ENCODE measurements around the gene APC. TPM values are rescaled to one million over a fixed set of nuclear protein-coding genes. Genes with fewer than 3 reads are reported as not detected.

The APC gene
- total and polyA plus RNA-seq, 4 donors, result 4.8 to 36.2 (median 24.4) TPM

DNA sequence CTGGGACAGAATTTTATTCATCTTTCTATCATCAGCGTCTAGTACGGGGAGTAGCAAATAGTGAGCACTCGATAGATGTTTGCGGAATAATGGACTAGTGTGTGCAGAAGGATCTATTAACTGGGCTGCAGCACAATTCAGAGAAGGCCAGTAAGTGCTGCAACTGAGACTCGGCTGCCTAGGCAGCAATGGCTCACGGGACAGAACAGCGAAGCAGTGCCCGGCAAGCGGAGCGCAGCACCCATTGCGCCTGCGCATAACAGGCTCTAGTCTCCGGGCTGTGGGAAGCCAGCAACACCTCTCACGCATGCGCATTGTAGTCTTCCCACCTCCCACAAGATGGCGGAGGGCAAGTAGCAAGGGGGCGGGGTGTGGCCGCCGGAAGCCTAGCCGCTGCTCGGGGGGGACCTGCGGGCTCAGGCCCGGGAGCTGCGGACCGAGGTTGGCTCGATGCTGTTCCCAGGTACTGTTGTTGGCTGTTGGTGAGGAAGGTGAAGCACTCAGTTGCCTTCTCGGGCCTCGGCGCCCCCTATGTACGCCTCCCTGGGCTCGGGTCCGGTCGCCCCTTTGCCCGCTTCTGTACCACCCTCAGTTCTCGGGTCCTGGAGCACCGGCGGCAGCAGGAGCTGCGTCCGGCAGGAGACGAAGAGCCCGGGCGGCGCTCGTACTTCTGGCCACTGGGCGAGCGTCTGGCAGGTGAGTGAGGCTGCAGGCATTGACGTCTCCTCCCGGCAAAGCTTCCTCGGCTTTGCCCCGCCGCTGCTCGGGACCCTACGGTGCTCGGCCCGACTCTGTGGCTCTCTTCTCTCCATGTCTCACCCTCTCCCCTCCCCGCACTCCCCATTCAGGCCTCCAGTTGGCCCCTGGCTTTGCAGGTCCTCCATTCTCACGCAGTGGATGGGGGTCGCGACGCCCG lies 30.2 kb upstream of the APC start (continued):
- TF ChIP-seq, protein P1, sequence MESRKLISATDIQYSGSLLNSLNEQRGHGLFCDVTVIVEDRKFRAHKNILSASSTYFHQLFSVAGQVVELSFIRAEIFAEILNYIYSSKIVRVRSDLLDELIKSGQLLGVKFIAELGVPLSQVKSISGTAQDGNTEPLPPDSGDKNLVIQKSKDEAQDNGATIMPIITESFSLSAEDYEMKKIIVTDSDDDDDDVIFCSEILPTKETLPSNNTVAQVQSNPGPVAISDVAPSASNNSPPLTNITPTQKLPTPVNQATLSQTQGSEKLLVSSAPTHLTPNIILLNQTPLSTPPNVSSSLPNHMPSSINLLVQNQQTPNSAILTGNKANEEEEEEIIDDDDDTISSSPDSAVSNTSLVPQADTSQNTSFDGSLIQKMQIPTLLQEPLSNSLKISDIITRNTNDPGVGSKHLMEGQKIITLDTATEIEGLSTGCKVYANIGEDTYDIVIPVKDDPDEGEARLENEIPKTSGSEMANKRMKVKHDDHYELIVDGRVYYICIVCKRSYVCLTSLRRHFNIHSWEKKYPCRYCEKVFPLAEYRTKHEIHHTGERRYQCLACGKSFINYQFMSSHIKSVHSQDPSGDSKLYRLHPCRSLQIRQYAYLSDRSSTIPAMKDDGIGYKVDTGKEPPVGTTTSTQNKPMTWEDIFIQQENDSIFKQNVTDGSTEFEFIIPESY (IDR thresholded peaks at IDR 0.05), result peak; percentile 49

DNA sequence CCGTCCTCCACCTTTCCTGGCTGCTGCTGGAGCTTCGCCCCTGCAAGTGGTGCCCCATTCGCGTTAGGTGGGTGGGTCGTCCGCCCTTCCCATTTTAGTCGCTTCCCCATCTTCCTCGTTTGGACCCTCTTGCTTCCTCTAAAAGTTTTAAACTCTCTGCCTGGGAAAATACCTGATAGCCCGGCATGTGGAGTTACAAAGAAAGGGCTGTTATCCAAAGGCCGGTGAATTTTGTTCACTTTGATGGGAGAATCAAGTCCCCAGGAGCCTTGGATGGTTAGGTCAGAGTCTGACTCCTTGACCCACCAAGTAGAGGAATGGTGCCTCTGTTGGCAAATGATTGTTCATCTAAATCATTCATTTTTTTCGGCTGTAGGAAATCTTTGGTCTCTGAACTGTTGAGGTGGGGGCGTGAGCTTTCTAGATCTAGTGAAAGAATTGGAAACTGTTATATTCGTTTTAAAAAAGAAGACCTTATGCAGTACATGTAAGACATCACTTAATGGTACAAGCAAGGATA lies 29.5 kb upstream of the APC start:
- TF ChIP-seq TAF1 (conservative IDR thresholded peaks at IDR 0.05) (no peak), JUND (IDR thresholded peaks at IDR 0.05) (no peak), FOXA2 (IDR thresholded peaks at IDR 0.05) (no peak), HNF4G (IDR thresholded peaks at IDR 0.05) (no peak)
- TF ChIP-seq, protein P2, sequence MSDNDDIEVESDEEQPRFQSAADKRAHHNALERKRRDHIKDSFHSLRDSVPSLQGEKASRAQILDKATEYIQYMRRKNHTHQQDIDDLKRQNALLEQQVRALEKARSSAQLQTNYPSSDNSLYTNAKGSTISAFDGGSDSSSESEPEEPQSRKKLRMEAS (IDR thresholded peaks at IDR 0.05), result no peak
- TF ChIP-seq, protein P3, sequence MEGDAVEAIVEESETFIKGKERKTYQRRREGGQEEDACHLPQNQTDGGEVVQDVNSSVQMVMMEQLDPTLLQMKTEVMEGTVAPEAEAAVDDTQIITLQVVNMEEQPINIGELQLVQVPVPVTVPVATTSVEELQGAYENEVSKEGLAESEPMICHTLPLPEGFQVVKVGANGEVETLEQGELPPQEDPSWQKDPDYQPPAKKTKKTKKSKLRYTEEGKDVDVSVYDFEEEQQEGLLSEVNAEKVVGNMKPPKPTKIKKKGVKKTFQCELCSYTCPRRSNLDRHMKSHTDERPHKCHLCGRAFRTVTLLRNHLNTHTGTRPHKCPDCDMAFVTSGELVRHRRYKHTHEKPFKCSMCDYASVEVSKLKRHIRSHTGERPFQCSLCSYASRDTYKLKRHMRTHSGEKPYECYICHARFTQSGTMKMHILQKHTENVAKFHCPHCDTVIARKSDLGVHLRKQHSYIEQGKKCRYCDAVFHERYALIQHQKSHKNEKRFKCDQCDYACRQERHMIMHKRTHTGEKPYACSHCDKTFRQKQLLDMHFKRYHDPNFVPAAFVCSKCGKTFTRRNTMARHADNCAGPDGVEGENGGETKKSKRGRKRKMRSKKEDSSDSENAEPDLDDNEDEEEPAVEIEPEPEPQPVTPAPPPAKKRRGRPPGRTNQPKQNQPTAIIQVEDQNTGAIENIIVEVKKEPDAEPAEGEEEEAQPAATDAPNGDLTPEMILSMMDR (IDR thresholded peaks at IDR 0.05; ENCODE audit: low read depth, low read length, missing input control), result no peak
- DNase-seq (ENCODE audit: low spot score), result no peak
- H3K9ac ChIP-seq (ENCODE audit: low read depth in 1 of 2, low read length in 2 of 2), result peak overlapping the region; percentile 75 to 91
- WGBS, result 2% methylated on average over 13 of the region's 13 CpGs
- peak overlapping the region; percentile 85 for H3K27ac ChIP-seq (ENCODE audit: low read depth in 1 of 2, low read length in 2 of 2)
- H3K4me1 ChIP-seq (ENCODE audit: control insufficient read depth in 4 of 4, insufficient read depth in 4 of 4, low read length in 3 of 4), result peaks cover 0 to 15% (median 5%) of the 10 kb centered on the region in 4 donors
- H3K4me3 ChIP-seq (ENCODE audit: low read depth in 1 of 3, low read length in 3 of 3), result peak overlapping the region; percentile 73 to 88 (median 84)
- peaks cover 0 to 1% (median 0%) of the 10 kb centered on the region in 4 donors for H3K9me3 ChIP-seq (ENCODE audit: control insufficient read depth in 4 of 4, low read length in 3 of 4)
- H3K27me3 ChIP-seq (ENCODE audit: control insufficient read depth in 4 of 4, insufficient read depth in 4 of 4, low read length in 3 of 4), result no peaks in the 10 kb centered on the region
- H3K36me3 ChIP-seq (ENCODE audit: control insufficient read depth in 4 of 4, insufficient read depth in 3 of 4, low read depth in 1 of 4, low read length in 3 of 4), result no peaks in the 10 kb centered on the region

DNA sequence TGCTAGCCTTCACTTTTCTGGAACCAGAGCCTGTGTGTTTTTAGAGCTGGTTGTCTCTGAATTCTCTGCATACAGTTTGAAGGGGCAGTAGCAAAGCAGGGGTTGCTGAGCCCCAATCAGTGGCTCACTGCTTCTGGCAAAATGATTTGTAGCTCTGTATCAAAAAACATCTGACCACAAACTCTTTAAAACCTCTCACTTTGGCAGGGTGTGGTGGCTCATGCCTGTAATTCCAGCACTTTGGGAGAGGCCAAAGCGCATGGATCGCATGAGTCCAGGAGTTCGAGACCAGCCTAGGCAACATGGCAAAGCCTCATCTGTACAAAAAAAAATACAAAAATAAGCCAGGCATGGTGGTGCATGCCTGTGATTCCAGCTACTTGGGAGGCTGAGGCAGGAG lies 28.3 kb upstream of the APC start:
- H3K4me3 ChIP-seq (ENCODE audit: low read depth in 1 of 3, low read length in 3 of 3), result no peak overlapping the region
- WGBS, result 98% methylated on average over 3 of the region's 3 CpGs

DNA sequence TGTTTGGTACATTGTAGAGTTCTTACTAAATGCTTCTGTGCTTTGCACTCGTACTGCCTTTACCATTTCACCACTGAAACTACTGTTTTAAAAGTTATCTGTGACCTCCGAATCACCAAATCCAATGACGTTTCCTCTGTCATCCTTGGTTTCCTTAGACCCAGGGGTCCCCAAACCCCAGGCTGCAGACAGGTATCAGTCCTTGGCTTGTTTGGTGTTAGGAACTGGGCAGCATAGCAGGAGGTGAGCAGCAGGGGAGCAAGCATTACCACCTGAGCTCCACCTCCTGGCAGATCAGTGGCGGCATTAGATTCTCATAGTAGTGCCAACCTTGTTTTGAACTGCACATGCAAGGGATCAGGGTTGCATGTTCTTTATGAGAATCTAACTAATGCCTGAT lies 26.8 kb upstream of the APC start:
- Histone ChIP-seq H3K4me1 (ENCODE audit: control insufficient read depth in 4 of 4, insufficient read depth in 4 of 4, low read length in 3 of 4) (peaks cover 2 to 15% (median 5%) of the 10 kb centered on the region in 4 donors), H3K9ac (ENCODE audit: low read depth in 1 of 2, low read length in 2 of 2) (no peak overlapping the region), H3K36me3 (ENCODE audit: control insufficient read depth in 4 of 4, insufficient read depth in 3 of 4, low read depth in 1 of 4, low read length in 3 of 4) (no peaks in the 10 kb centered on the region), H3K27ac (ENCODE audit: low read depth in 1 of 2, low read length in 2 of 2) (no peak overlapping the region), H3K9me3 (ENCODE audit: control insufficient read depth in 4 of 4, low read length in 3 of 4) (peaks cover 0 to 1% (median 0%) of the 10 kb centered on the region in 4 donors), H3K4me3 (ENCODE audit: low read depth in 1 of 3, low read length in 3 of 3) (no peak overlapping the region), H3K27me3 (ENCODE audit: control insufficient read depth in 4 of 4, insufficient read depth in 4 of 4, low read length in 3 of 4) (no peaks in the 10 kb centered on the region)
- no peak for DNase-seq (ENCODE audit: low spot score)
- WGBS, result 95% methylated on average over 4 of the region's 4 CpGs
- TF ChIP-seq, protein P4, sequence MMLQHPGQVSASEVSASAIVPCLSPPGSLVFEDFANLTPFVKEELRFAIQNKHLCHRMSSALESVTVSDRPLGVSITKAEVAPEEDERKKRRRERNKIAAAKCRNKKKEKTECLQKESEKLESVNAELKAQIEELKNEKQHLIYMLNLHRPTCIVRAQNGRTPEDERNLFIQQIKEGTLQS (IDR thresholded peaks at IDR 0.05), result no peak

More for the DNA sequence above, 28.3 kb upstream of the APC start:
- Histone ChIP-seq H3K27me3 (ENCODE audit: control insufficient read depth in 4 of 4, insufficient read depth in 4 of 4, low read length in 3 of 4) (no peaks in the 10 kb centered on the region), H3K9me3 (ENCODE audit: control insufficient read depth in 4 of 4, low read length in 3 of 4) (peaks cover 0 to 1% (median 0%) of the 10 kb centered on the region in 4 donors), H3K4me1 (ENCODE audit: control insufficient read depth in 4 of 4, insufficient read depth in 4 of 4, low read length in 3 of 4) (peaks cover 2 to 15% (median 5%) of the 10 kb centered on the region in 4 donors), H3K36me3 (ENCODE audit: control insufficient read depth in 4 of 4, insufficient read depth in 3 of 4, low read depth in 1 of 4, low read length in 3 of 4) (no peaks in the 10 kb centered on the region), H3K27ac (ENCODE audit: low read depth in 1 of 2, low read length in 2 of 2) (no peak overlapping the region), H3K9ac (ENCODE audit: low read depth in 1 of 2, low read length in 2 of 2) (no peak overlapping the region)
- no peak for DNase-seq (ENCODE audit: low spot score)
- TF ChIP-seq FOXA2 (IDR thresholded peaks at IDR 0.05), result no peak
- TF ChIP-seq EGR1 (IDR thresholded peaks at IDR 0.05; ENCODE audit: low read depth in 2 of 2), result no peak

Measured in liver (tissue), 9 donors.